ENCODE results near the gene UTY. TPM values are rescaled to one million over a fixed set of nuclear protein-coding genes. Genes with fewer than 3 reads are reported as not detected.

The UTY gene
- total and polyA plus RNA-seq, 8 donors, result 0.20 to 27.5 (median 22.9) TPM; not detected in 1

DNA sequence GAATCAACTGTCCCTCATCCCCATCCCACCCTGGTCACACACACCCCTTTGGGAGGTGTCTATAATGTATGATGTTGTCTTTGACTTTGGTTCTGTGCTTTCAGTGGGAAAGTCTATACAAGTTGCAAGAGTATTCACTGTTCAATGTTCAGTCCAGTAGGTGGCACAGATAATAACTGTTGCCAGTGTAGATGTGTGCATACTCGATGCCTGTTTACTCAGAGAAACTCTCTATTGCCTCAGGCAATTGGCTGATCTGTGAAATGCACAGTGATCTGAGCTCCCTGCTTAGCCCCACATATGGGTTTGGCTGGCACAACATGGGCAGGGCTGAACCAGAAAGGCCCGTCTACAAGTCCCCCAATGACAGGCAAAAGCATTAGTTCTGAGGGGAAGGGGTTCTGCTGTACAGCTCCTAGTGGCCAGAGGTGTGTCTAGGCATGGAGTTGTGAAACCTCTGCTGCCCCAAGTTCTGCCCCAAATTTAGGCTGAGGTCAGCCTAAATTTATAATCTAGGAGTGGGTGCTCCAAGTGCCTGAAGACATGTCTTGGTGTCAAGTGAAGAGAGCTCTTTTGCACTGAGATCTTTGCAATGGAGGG, 252.4 kb downstream of the UTY start:
- H3K4me1 ChIP-seq, result no peaks in the 10 kb centered on the region
- no peaks in the 10 kb centered on the region for H3K36me3 ChIP-seq
- no peak for ATAC-seq
- H3K9me3 ChIP-seq, result no peaks in the 10 kb centered on the region
- DNase-seq, result no peak
- no peak overlapping the region for H3K27ac ChIP-seq
- intact Hi-C loops (cut with DNase I), result no loop called here
- TF ChIP-seq, protein P1, sequence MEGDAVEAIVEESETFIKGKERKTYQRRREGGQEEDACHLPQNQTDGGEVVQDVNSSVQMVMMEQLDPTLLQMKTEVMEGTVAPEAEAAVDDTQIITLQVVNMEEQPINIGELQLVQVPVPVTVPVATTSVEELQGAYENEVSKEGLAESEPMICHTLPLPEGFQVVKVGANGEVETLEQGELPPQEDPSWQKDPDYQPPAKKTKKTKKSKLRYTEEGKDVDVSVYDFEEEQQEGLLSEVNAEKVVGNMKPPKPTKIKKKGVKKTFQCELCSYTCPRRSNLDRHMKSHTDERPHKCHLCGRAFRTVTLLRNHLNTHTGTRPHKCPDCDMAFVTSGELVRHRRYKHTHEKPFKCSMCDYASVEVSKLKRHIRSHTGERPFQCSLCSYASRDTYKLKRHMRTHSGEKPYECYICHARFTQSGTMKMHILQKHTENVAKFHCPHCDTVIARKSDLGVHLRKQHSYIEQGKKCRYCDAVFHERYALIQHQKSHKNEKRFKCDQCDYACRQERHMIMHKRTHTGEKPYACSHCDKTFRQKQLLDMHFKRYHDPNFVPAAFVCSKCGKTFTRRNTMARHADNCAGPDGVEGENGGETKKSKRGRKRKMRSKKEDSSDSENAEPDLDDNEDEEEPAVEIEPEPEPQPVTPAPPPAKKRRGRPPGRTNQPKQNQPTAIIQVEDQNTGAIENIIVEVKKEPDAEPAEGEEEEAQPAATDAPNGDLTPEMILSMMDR (IDR thresholded peaks at IDR 0.05), result no peak
- H3K27me3 ChIP-seq, result no peaks in the 10 kb centered on the region
- H3K4me3 ChIP-seq, result no peak overlapping the region

DNA sequence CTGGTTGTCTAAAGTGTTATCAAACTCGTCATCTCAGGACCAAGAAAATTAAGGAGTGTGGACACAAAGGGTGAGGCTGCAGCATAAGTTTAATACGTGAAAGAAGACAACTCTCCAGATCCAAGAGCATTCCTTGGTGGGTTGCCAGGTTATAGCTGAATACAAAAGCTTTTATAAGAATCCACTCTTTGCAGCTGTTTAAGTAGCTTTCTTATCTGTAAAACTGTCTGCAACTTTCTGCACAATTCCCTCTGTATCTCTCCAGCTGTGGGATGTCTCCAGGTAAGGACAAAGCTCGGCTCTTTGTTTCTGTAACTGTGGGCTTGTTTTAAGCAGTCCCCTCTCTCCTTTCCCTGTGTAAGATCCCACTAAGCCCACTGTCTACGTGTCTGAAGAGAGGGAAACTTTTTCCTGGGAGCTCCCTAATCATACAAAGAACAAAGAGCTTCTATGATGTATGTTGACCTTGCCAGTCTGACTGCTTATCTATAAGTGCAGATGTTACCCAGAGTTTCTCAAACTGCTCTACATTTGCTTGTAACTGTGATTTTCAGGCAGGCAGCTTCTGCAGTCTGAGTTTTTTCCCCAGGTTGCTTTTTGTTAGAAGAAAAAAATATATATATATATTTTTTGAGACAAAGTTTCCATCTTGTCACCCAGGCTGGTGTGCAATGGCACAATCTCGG, 268.7 kb downstream of the UTY start:
- H3K9me3 ChIP-seq, result no peaks in the 10 kb centered on the region
- TF ChIP-seq, protein P1 (IDR thresholded peaks at IDR 0.05), result no peak
- no peaks in the 10 kb centered on the region for H3K27me3 ChIP-seq
- no peak for DNase-seq
- H3K27ac ChIP-seq, result no peak overlapping the region
- intact Hi-C loops (cut with DNase I), result no loop called here
- no peak for ATAC-seq
- H3K4me3 ChIP-seq, result no peak overlapping the region
- H3K4me1 ChIP-seq, result no peaks in the 10 kb centered on the region
- H3K36me3 ChIP-seq, result no peaks in the 10 kb centered on the region

DNA sequence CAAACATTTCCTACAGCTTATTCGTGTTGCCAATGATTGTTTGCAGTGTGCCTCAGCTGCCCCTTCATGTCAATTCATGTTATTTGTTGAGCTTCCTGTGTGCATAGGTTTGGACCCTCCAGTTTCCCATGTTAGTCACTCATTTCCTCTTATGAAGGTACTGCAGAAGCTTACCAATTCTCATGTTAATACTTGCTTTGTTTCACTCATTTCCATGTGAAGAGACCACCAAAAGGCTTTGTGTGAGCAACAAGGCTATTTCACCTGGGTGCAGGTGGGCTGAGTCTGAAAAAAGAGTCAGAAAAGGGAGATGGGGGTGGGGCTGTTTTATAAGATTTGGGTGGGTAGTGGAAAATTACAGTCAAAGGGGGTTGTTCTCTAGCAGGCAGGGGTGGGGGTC, 274.6 kb downstream of the UTY start:
- no peaks in the 10 kb centered on the region for H3K4me1 ChIP-seq
- no peaks in the 10 kb centered on the region for H3K36me3 ChIP-seq
- no peak overlapping the region for H3K27ac ChIP-seq
- H3K9me3 ChIP-seq, result no peaks in the 10 kb centered on the region
- TF ChIP-seq, protein P1 (IDR thresholded peaks at IDR 0.05), result no peak
- H3K27me3 ChIP-seq, result no peaks in the 10 kb centered on the region
- ATAC-seq (no peak), DNase-seq (no peak)
- intact Hi-C loops (cut with DNase I), result no loop called here
- H3K4me3 ChIP-seq, result no peak overlapping the region

Other genes with a start within 250 kb of the UTY start
- gene TMSB4Y, start 223.9 kb upstream of the UTY start, total RNA-seq, result under 1 TPM in 1 of 2 donors, not detected in 1; 0.73 TPM
- gene TMSB4Y, start 223.9 kb upstream of the UTY start, polyA plus RNA-seq (ENCODE audit: insufficient read length in 6 of 6), result 1 to 10 TPM in 3 of 6 donors, under 1 TPM in 2, not detected in 1; 0.09 to 3.5 (median 2.5) TPM

All from left lung (tissue), 10 donors.